HepG2 (cell line): ENCODE results near the gene TRIM54. TPM values are rescaled to one million over a fixed set of nuclear protein-coding genes. Genes with fewer than 3 reads are reported as not detected.
A peak's percentile ranks its signal among the peaks of the same experiment; 100 is the strongest.

Experiments used
- ARID3A ChIP-seq: IDR thresholded peaks from 2 replicates; pipeline ENCODE4 v1.6.1; 2012; ENCODE audit warnings: low read depth, low read length, improper control_type of control experiment
- HMGXB3 ChIP-seq: sonication (generic); formaldehyde crosslinking; IDR thresholded peaks from 2 replicates; pipeline ENCODE4 v1.4.0; 2020; ENCODE audit warnings: missing genetic modification reagents, borderline replicate concordance
- NCOR1 ChIP-seq: fragments of 200-600 bp; sonication (generic); IDR thresholded peaks from 2 replicates; pipeline ENCODE4 v1.7.0; 2017; ENCODE audit warnings: antibody characterized with exemption, low read length, borderline replicate concordance
- ZNF580 ChIP-seq: IDR thresholded peaks from 2 replicates; pipeline ENCODE4 v1.6.1; 2016; ENCODE audit warnings: low read depth, borderline replicate concordance
- ZNF839 ChIP-seq: sonication (generic); formaldehyde crosslinking; IDR thresholded peaks from 2 replicates; pipeline ENCODE4 v1.4.0; 2020; ENCODE audit warnings: missing genetic modification reagents, mild to moderate bottlenecking, borderline replicate concordance
- polyA plus RNA-seq, 8 experiments: library from polyadenylated mRNA; depleted of rRNA in 3 of 8; stranded (reverse) in 7 of 8; unstranded in 1 of 8; fragments of >200 nt; fragmentation: Illumina TruSeq in 4 of 8; extraction: Trizol in 4 of 8; gene quantifications; 2 replicates each; pipeline versions ENCODE4 v1.2.1 to v1.2.3, GENCODE V29; 2011 to 2016; ENCODE audit warnings: low read depth in 4 of 8, missing spikeins in 1 of 8, mixed read lengths in 1 of 8; ENCODE audit not compliant: insufficient read depth in 1 of 8
- total RNA-seq, 5 experiments: library from RNA; depleted of rRNA; stranded (reverse); fragments of >200 nt; fragmentation: Illumina TruSeq; extraction: Trizol; gene quantifications; 2 replicates each; pipeline ENCODE4 v1.2.3, GENCODE V29; 2016; ENCODE audit warnings: low read depth in 1 of 5
- TF ChIP-seq, protein P1 (sequence below): sonication (generic); formaldehyde crosslinking; conservative IDR thresholded peaks from 2 replicates; pipeline ENCODE4 v1.4.0; 2020; ENCODE audit warnings: missing genetic modification reagents
- TF ChIP-seq, protein P2 (sequence below): sonication (generic); formaldehyde crosslinking; IDR thresholded peaks from 2 replicates; pipeline ENCODE4 v1.4.0; 2020; ENCODE audit warnings: mild to moderate bottlenecking, missing genetic modification reagents

The TRIM54 gene
- total and polyA plus RNA-seq, 2 of the 13 experiments (the other 11 are each of a cell fraction or from before 2014, with no cell fraction given): 0.07 to 0.13 TPM

DNA sequence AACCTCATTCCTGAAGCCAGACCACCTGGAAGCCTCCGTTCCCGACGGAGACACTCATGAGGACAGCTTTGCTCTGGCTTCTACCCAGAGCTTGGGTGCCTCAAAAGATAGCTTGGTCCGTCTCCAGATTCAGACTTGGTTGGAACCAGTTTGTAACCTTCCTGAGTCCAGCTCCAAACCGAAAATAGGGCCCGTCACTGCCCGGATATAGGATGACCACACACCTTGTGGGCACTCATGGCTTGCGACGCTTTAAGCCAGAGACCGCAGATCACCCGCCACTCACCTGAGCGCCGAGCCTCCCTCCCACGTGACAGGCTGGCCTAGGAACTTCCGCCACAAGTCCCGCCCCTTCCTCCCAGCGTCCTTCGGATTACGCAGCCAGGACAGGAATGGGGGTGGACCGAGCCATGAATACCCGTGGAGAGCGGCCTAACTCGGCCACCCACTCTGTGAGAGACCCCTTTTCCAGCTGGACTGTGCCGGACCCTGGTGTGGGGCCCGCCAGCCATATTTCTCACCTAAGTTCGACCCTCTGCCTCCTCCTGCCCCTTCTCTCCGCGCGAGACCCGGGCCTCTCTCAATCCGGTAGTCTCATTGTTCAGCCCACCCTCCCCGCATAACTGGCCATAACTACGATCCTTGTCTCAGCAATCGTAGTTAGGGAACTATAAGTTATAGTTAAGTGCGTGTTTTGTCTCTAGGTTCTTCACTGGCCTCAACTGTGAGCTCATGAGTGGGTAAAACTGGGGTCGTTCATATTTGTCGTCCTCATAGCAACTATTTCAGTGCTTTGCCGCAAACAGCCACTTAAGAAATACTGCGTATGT is 40.8 kb downstream of the TRIM54 start, which contains the start of gene MPV17 (continued):
- TF ChIP-seq, protein P1, sequence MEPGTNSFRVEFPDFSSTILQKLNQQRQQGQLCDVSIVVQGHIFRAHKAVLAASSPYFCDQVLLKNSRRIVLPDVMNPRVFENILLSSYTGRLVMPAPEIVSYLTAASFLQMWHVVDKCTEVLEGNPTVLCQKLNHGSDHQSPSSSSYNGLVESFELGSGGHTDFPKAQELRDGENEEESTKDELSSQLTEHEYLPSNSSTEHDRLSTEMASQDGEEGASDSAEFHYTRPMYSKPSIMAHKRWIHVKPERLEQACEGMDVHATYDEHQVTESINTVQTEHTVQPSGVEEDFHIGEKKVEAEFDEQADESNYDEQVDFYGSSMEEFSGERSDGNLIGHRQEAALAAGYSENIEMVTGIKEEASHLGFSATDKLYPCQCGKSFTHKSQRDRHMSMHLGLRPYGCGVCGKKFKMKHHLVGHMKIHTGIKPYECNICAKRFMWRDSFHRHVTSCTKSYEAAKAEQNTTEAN (CRISPR knock-in tag): peak; percentile 60; the same call in 1 of the 2 replicates
- TF ChIP-seq ARID3A (peak; percentile 44; the same call in 1 of the 2 replicates), HMGXB3 (peak; percentile 85), ZNF580 (CRISPR knock-in tag) (no peak), ZNF839 (CRISPR knock-in tag) (no peak), NCOR1 (no peak; the same call in 1 of the 2 replicates)
- TF ChIP-seq, protein P2, sequence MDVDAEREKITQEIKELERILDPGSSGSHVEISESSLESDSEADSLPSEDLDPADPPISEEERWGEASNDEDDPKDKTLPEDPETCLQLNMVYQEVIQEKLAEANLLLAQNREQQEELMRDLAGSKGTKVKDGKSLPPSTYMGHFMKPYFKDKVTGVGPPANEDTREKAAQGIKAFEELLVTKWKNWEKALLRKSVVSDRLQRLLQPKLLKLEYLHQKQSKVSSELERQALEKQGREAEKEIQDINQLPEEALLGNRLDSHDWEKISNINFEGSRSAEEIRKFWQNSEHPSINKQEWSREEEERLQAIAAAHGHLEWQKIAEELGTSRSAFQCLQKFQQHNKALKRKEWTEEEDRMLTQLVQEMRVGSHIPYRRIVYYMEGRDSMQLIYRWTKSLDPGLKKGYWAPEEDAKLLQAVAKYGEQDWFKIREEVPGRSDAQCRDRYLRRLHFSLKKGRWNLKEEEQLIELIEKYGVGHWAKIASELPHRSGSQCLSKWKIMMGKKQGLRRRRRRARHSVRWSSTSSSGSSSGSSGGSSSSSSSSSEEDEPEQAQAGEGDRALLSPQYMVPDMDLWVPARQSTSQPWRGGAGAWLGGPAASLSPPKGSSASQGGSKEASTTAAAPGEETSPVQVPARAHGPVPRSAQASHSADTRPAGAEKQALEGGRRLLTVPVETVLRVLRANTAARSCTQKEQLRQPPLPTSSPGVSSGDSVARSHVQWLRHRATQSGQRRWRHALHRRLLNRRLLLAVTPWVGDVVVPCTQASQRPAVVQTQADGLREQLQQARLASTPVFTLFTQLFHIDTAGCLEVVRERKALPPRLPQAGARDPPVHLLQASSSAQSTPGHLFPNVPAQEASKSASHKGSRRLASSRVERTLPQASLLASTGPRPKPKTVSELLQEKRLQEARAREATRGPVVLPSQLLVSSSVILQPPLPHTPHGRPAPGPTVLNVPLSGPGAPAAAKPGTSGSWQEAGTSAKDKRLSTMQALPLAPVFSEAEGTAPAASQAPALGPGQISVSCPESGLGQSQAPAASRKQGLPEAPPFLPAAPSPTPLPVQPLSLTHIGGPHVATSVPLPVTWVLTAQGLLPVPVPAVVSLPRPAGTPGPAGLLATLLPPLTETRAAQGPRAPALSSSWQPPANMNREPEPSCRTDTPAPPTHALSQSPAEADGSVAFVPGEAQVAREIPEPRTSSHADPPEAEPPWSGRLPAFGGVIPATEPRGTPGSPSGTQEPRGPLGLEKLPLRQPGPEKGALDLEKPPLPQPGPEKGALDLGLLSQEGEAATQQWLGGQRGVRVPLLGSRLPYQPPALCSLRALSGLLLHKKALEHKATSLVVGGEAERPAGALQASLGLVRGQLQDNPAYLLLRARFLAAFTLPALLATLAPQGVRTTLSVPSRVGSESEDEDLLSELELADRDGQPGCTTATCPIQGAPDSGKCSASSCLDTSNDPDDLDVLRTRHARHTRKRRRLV (CRISPR knock-in tag): peak; percentile 95
